ENCODE results near the gene SLC16A7.

DNA sequence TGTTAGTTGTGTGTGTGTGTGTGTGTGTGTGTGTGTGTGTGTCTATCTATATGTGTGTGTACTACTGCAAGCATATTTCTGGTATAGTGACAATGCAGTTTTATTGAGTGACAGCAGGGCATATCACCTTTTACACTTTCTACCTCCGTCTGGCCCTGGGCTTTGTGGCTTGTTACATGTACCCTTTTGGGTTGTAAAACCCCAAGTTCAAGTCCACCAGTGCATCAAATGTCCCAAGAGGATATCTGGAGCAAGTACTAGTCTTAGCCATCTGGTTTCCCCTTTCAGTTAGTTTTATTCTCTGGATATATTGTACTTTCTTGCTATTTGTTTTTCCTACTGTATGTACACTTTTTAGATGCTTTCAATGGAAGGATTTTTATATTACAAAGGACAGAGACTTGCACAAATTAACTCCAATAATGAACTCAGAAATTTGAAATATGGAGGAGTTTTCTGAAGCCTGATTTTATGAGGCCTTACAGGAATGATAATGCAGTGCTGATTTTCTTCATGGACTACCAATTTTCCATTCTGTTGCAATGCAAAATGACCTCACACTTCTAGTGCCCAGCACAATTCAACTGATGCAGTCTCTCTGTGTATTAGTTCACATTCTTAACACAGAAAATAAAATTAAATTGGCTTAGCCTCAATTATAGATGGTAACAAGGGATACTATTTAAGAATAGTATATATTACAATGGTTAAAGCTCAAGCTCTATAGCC lies 29.1 kb downstream of the SLC16A7 start:
- TF ChIP-seq, protein P1, sequence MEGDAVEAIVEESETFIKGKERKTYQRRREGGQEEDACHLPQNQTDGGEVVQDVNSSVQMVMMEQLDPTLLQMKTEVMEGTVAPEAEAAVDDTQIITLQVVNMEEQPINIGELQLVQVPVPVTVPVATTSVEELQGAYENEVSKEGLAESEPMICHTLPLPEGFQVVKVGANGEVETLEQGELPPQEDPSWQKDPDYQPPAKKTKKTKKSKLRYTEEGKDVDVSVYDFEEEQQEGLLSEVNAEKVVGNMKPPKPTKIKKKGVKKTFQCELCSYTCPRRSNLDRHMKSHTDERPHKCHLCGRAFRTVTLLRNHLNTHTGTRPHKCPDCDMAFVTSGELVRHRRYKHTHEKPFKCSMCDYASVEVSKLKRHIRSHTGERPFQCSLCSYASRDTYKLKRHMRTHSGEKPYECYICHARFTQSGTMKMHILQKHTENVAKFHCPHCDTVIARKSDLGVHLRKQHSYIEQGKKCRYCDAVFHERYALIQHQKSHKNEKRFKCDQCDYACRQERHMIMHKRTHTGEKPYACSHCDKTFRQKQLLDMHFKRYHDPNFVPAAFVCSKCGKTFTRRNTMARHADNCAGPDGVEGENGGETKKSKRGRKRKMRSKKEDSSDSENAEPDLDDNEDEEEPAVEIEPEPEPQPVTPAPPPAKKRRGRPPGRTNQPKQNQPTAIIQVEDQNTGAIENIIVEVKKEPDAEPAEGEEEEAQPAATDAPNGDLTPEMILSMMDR (IDR thresholded peaks at IDR 0.05) = no peak
- TF ChIP-seq POLR2A (IDR thresholded peaks at IDR 0.05) (no peak), POLR2AphosphoS5 (IDR thresholded peaks at IDR 0.05) (no peak)
